ENCODE results near the gene STARD3. TPM values are rescaled to one million over a fixed set of nuclear protein-coding genes. Genes with fewer than 3 reads are reported as not detected.

The STARD3 gene
- total and polyA plus RNA-seq, 2 of the 13 experiments (the other 11 are each of a cell fraction or from before 2014, with no cell fraction given), result 34.6 to 100 TPM

DNA sequence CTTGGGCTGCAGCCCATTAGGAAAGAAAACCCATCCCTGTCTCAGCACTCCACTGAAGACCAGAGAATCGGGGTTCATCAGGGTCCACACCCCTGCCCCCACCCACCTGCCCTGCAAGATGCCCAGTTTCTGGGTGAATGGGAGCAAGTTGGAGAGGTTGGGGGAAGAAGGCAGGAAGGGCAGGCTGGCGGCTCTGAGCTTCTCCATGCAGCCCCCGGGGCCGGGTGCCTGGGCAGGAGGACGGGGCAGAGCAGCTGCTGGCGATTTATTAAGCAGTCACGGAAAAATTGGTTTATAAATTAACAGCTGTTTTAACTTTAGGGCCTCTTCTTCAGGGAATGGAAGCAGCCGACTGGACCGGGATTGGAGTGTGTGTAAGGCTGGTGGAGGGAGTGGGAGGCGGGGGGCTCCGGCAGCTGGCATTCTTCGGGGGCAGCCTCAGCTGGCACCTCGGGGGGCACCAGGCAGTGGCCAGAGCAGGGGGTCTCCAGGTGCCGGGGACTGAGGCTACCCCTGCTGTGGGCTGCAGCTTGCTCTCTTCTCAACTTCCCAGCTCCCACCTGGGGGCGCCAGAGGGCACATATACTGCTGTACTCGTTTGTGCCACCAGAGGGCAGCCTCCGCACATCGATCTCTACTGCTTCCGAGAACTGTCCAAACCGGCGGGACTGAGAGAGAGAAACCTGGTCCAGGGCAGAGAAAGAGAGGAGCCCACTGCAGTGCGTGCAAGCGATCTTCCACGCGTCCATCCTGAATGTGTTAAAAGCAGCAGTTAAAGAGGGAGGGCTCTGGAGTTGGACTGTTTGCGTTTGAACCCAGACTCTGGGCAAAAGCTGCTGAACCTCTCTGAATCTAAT lies 15.2 kb upstream of the STARD3 start (continued):
- TF ChIP-seq, protein P1, sequence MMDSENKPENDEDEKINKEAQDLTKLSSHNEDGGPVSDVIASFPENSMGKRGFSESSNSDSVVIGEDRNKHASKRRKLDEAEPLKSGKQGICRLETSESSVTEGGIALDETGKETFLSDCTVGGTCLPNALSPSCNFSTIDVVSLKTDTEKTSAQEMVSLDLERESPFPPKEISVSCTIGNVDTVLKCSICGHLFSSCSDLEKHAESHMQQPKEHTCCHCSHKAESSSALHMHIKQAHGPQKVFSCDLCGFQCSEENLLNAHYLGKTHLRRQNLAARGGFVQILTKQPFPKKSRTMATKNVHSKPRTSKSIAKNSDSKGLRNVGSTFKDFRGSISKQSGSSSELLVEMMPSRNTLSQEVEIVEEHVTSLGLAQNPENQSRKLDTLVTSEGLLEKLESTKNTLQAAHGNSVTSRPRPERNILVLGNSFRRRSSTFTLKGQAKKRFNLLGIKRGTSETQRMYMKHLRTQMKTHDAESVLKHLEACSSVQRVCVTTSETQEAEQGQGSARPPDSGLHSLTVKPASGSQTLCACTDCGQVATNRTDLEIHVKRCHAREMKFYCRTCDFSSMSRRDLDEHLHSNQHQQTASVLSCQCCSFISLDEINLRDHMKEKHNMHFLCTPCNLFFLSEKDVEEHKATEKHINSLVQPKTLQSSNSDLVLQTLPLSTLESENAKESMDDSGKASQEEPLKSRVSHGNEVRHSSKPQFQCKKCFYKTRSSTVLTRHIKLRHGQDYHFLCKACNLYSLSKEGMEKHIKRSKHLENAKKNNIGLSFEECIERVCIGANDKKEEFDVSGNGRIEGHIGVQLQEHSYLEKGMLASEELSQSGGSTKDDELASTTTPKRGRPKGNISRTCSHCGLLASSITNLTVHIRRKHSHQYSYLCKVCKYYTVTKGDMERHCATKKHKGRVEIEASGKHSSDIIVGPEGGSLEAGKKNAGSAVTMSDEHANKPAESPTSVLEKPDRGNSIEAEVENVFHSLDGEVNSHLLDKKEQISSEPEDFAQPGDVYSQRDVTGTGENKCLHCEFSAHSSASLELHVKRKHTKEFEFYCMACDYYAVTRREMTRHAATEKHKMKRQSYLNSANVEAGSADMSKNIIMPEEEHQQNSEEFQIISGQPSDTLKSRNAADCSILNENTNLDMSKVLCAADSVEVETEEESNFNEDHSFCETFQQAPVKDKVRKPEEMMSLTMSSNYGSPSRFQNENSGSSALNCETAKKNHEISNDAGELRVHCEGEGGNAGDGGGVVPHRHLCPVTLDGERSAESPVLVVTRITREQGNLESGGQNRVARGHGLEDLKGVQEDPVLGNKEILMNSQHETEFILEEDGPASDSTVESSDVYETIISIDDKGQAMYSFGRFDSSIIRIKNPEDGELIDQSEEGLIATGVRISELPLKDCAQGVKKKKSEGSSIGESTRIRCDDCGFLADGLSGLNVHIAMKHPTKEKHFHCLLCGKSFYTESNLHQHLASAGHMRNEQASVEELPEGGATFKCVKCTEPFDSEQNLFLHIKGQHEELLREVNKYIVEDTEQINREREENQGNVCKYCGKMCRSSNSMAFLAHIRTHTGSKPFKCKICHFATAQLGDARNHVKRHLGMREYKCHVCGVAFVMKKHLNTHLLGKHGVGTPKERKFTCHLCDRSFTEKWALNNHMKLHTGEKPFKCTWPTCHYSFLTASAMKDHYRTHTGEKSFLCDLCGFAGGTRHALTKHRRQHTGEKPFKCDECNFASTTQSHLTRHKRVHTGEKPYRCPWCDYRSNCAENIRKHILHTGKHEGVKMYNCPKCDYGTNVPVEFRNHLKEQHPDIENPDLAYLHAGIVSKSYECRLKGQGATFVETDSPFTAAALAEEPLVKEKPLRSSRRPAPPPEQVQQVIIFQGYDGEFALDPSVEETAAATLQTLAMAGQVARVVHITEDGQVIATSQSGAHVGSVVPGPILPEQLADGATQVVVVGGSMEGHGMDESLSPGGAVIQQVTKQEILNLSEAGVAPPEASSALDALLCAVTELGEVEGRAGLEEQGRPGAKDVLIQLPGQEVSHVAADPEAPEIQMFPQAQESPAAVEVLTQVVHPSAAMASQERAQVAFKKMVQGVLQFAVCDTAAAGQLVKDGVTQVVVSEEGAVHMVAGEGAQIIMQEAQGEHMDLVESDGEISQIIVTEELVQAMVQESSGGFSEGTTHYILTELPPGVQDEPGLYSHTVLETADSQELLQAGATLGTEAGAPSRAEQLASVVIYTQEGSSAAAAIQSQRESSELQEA (CRISPR knock-in tag; IDR thresholded peaks at IDR 0.05; ENCODE audit: not compliant biosample characterization), result no peak
- TF ChIP-seq, protein P2, sequence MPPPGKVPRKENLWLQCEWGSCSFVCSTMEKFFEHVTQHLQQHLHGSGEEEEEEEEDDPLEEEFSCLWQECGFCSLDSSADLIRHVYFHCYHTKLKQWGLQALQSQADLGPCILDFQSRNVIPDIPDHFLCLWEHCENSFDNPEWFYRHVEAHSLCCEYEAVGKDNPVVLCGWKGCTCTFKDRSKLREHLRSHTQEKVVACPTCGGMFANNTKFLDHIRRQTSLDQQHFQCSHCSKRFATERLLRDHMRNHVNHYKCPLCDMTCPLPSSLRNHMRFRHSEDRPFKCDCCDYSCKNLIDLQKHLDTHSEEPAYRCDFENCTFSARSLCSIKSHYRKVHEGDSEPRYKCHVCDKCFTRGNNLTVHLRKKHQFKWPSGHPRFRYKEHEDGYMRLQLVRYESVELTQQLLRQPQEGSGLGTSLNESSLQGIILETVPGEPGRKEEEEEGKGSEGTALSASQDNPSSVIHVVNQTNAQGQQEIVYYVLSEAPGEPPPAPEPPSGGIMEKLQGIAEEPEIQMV (CRISPR knock-in tag; IDR thresholded peaks at IDR 0.05; ENCODE audit: low read depth), result peak; percentile 78; the same call in 1 of the 2 replicates
- TF ChIP-seq NKX3-1 (CRISPR knock-in tag; IDR thresholded peaks at IDR 0.05) (no peak), ZNF367 (CRISPR knock-in tag; IDR thresholded peaks at IDR 0.05; ENCODE audit: borderline replicate concordance) (0 out of 2 replicates have a peak, but pooled peaks have one; percentile 15), U2AF1 (optimal IDR thresholded peaks at IDR 0.05; ENCODE audit: low read depth, low read length) (no peak), ZMAT3 (CRISPR knock-in tag; conservative IDR thresholded peaks at IDR 0.05) (peak; percentile 66; the same call in 1 of the 2 replicates), ZNF775 (CRISPR knock-in tag; IDR thresholded peaks at IDR 0.05; ENCODE audit: borderline replicate concordance) (no peak), ZNF569 (CRISPR knock-in tag; IDR thresholded peaks at IDR 0.05; ENCODE audit: borderline replicate concordance) (no peak), ZNF230 (CRISPR knock-in tag; IDR thresholded peaks at IDR 0.05) (peak; percentile 47; the same call in 1 of the 2 replicates), KAT7 (CRISPR knock-in tag; IDR thresholded peaks at IDR 0.05; ENCODE audit: borderline replicate concordance) (peak; percentile 38; the same call in 1 of the 2 replicates), ZNF34 (CRISPR knock-in tag; IDR thresholded peaks at IDR 0.05; ENCODE audit: borderline replicate concordance) (no peak)
- TF ChIP-seq, protein P3, sequence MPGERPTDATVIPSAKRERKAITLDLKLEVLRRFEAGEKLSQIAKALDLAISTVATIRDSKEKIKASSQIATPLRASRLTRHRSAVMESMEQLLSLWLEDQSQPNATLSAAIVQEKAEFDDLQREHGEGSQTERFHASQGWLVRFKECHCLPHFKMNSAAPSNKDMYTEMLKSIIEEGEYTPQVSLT (CRISPR knock-in tag; IDR thresholded peaks at IDR 0.05; ENCODE audit: borderline replicate concordance, low read depth), result no peak
- TF ChIP-seq, protein P4, sequence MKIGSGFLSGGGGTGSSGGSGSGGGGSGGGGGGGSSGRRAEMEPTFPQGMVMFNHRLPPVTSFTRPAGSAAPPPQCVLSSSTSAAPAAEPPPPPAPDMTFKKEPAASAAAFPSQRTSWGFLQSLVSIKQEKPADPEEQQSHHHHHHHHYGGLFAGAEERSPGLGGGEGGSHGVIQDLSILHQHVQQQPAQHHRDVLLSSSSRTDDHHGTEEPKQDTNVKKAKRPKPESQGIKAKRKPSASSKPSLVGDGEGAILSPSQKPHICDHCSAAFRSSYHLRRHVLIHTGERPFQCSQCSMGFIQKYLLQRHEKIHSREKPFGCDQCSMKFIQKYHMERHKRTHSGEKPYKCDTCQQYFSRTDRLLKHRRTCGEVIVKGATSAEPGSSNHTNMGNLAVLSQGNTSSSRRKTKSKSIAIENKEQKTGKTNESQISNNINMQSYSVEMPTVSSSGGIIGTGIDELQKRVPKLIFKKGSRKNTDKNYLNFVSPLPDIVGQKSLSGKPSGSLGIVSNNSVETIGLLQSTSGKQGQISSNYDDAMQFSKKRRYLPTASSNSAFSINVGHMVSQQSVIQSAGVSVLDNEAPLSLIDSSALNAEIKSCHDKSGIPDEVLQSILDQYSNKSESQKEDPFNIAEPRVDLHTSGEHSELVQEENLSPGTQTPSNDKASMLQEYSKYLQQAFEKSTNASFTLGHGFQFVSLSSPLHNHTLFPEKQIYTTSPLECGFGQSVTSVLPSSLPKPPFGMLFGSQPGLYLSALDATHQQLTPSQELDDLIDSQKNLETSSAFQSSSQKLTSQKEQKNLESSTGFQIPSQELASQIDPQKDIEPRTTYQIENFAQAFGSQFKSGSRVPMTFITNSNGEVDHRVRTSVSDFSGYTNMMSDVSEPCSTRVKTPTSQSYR (CRISPR knock-in tag; IDR thresholded peaks at IDR 0.05; ENCODE audit: borderline replicate concordance), result peak; percentile 54; the same call in 1 of the 2 replicates

All from HepG2 (cell line).